HEK293 (cell line): ENCODE results near the gene GIGYF1.
A peak's percentile ranks its signal among the peaks of the same experiment; 100 is the strongest.

Source experiments
- CTCF ChIA-PET: fragments of 350-600 bp; formaldehyde crosslinking; extraction: SDS; loops from one replicate; lab custom pipeline; 2021; ENCODE audit warnings: antibody characterized with exemption; lab: Yijun Ruan, JAX
- POLR2A ChIA-PET: fragments of 300-600 bp; formaldehyde crosslinking; extraction: SDS; loops from one replicate; lab custom pipeline; 2020; ENCODE audit warnings: antibody characterized with exemption, inconsistent platforms; lab: Yijun Ruan, JAX
- H3K27ac ChIP-seq: fragments of 200-500 bp; sonication (Bioruptor generic); 2 replicates; pipeline ENCODE4 v1.5.1; 2014; ENCODE audit warnings: low read depth, low read length, control low read depth, inconsistent platforms; ENCODE audit errors: extremely low read depth
- H3K36me3 ChIP-seq, 2 experiments: fragments of 200-500 bp in 1 of 2; sonication (Bioruptor generic) in 1 of 2; 1 replicate in 1 of 2; 2 replicates in 1 of 2; pipeline ENCODE4 v1.5.1; 2014 to 2017; ENCODE audit warnings: inconsistent platforms in 2 of 2, low read length in 2 of 2; ENCODE audit not compliant: control insufficient read depth in 2 of 2, insufficient read depth in 1 of 2
- H3K4me1 ChIP-seq: fragments of 200-500 bp; sonication (Bioruptor generic); 2 replicates; pipeline ENCODE4 v1.5.1; 2014; ENCODE audit warnings: mild to moderate bottlenecking, low read length, inconsistent platforms; ENCODE audit not compliant: control insufficient read depth, insufficient read depth
- H3K4me3 ChIP-seq: 2 replicates; pipeline ENCODE4 v1.5.1; 2011; ENCODE audit warnings: low read depth, mild to moderate bottlenecking, control low read depth, low read length, moderate library complexity
- H3K9me3 ChIP-seq: fragments of 200-500 bp; sonication (Bioruptor generic); 2 replicates; pipeline ENCODE4 v1.5.1; 2014; ENCODE audit warnings: low read depth, low read length, inconsistent platforms; ENCODE audit not compliant: control insufficient read depth, insufficient read depth
- BCL11B ChIP-seq: fragments of 450-650 bp; formaldehyde crosslinking; IDR thresholded peaks from 2 replicates; pipeline ENCODE4 v1.5.1; 2016; ENCODE audit warnings: low read depth, missing biosample characterization, missing genetic modification characterization
- ELK4 ChIP-seq: IDR thresholded peaks from 2 replicates; pipeline ENCODE4 v1.6.1; 2011; ENCODE audit warnings: mild to moderate bottlenecking, low read depth, low read length, borderline replicate concordance
- GFI1B ChIP-seq: fragments of 450-650 bp; formaldehyde crosslinking; IDR thresholded peaks from 2 replicates; pipeline ENCODE4 v1.5.1; 2016; ENCODE audit warnings: missing biosample characterization, missing genetic modification characterization
- GLIS2 ChIP-seq: fragments of 450-650 bp; formaldehyde crosslinking; IDR thresholded peaks from 2 replicates; pipeline ENCODE4 v1.5.1; 2016; ENCODE audit warnings: missing biosample characterization, missing genetic modification characterization
- HOXC10 ChIP-seq: sonication (generic); formaldehyde crosslinking; IDR thresholded peaks from 2 replicates; pipeline ENCODE4 v1.8.1; 2023; ENCODE audit warnings: mild to moderate bottlenecking, missing genetic modification reagents
- HOXD13 ChIP-seq: sonication (generic); formaldehyde crosslinking; IDR thresholded peaks from 2 replicates; pipeline ENCODE4 v1.8.0; 2022; ENCODE audit warnings: missing genetic modification reagents, borderline replicate concordance
- INSM2 ChIP-seq: fragments of 450-650 bp; formaldehyde crosslinking; IDR thresholded peaks from 2 replicates; pipeline ENCODE4 v1.5.1; 2016; ENCODE audit warnings: missing biosample characterization, missing genetic modification characterization
- KLF9 ChIP-seq: fragments of 450-650 bp; formaldehyde crosslinking; IDR thresholded peaks from 2 replicates; pipeline ENCODE4 v1.5.1; 2016; ENCODE audit warnings: missing biosample characterization, missing genetic modification characterization, low read depth
- SP7 ChIP-seq: fragments of 450-650 bp; formaldehyde crosslinking; IDR thresholded peaks from 2 replicates; pipeline ENCODE4 v1.5.1; 2016; ENCODE audit warnings: missing biosample characterization, missing genetic modification characterization
- ZBTB6 ChIP-seq: fragments of 450-650 bp; formaldehyde crosslinking; IDR thresholded peaks from 2 replicates; pipeline ENCODE4 v1.5.1; 2017; ENCODE audit warnings: missing biosample characterization, missing genetic modification characterization
- ZIC2 ChIP-seq: fragments of 450-650 bp; formaldehyde crosslinking; IDR thresholded peaks from 2 replicates; pipeline ENCODE4 v1.5.1; 2016; ENCODE audit warnings: missing biosample characterization, missing genetic modification characterization
- ZNF146 ChIP-seq: fragments of 450-650 bp; formaldehyde crosslinking; IDR thresholded peaks from 2 replicates; pipeline ENCODE4 v1.5.1; 2016; ENCODE audit warnings: missing biosample characterization, missing genetic modification characterization
- ZNF18 ChIP-seq: fragments of 450-650 bp; formaldehyde crosslinking; IDR thresholded peaks from 2 replicates; pipeline ENCODE4 v1.5.1; 2016; ENCODE audit warnings: missing biosample characterization, missing genetic modification characterization
- ZNF266 ChIP-seq: fragments of 450-650 bp; formaldehyde crosslinking; IDR thresholded peaks from 2 replicates; pipeline ENCODE4 v1.5.1; 2016; ENCODE audit warnings: missing biosample characterization, missing genetic modification characterization, low read depth
- ZNF362 ChIP-seq: fragments of 450-650 bp; formaldehyde crosslinking; IDR thresholded peaks from 2 replicates; pipeline ENCODE4 v1.5.1; 2016; ENCODE audit warnings: missing biosample characterization, missing genetic modification characterization
- ZNF473 ChIP-seq: fragments of 450-650 bp; formaldehyde crosslinking; IDR thresholded peaks from 2 replicates; pipeline ENCODE4 v1.5.1; 2017; ENCODE audit warnings: missing biosample characterization, missing genetic modification characterization
- ZNF544 ChIP-seq: fragments of 450-650 bp; formaldehyde crosslinking; IDR thresholded peaks from 2 replicates; pipeline ENCODE4 v1.5.0; 2017; ENCODE audit warnings: missing biosample characterization, missing genetic modification characterization
- ZNF558 ChIP-seq: fragments of 450-650 bp; formaldehyde crosslinking; IDR thresholded peaks from 2 replicates; pipeline ENCODE4 v1.5.1; 2016; ENCODE audit warnings: missing biosample characterization, missing genetic modification characterization
- ZNF580 ChIP-seq: fragments of 450-650 bp; formaldehyde crosslinking; IDR thresholded peaks from 2 replicates; pipeline ENCODE4 v1.5.1; 2016; ENCODE audit warnings: missing biosample characterization, missing genetic modification characterization
- ZNF639 ChIP-seq: fragments of 450-650 bp; formaldehyde crosslinking; IDR thresholded peaks from 2 replicates; pipeline ENCODE4 v1.5.1; 2016; ENCODE audit warnings: missing biosample characterization, missing genetic modification characterization
- ZNF747 ChIP-seq: fragments of 450-650 bp; formaldehyde crosslinking; IDR thresholded peaks from 2 replicates; pipeline ENCODE4 v1.5.1; 2016; ENCODE audit warnings: missing biosample characterization, missing genetic modification characterization
- ZNF791 ChIP-seq: fragments of 450-650 bp; formaldehyde crosslinking; IDR thresholded peaks from 2 replicates; pipeline ENCODE4 v1.5.1; 2016; ENCODE audit warnings: missing biosample characterization, missing genetic modification characterization

GIGYF1 gene

GRCh38 chr7:100668069-100668449 lies 26.0 kb downstream of the GIGYF1 start:
- Histone ChIP-seq H3K4me3 (no peak overlapping the region), H3K4me1 (no peaks in the 10 kb centered on the region), H3K36me3 (no peaks in the 10 kb centered on the region; a peak in 1 of 3 replicates), H3K27ac (no peak overlapping the region), H3K9me3 (no peaks in the 10 kb centered on the region)
- POLR2A ChIA-PET: no interaction called here
- TF ChIP-seq ZNF146 (tag by site-specific recombination): peak; percentile 67
- TF ChIP-seq ZNF266 (tag by site-specific recombination): no peak
- CTCF ChIA-PET: interaction anchor here (0.6 to 2.0 kb wide), 2 partner anchors 33 to 57 kb away, joined by 5 to 9 read pairs; no protein-coding TSS in a partner anchor

GRCh38 chr7:100667331-100668068 lies 26.6 kb downstream of the GIGYF1 start:
- no peaks in the 10 kb centered on the region for H3K4me1 ChIP-seq
- CTCF ChIA-PET: interaction anchor here (0.6 to 2.0 kb wide), 2 partner anchors 34 to 58 kb away, joined by 5 to 9 read pairs; no protein-coding TSS in a partner anchor
- POLR2A ChIA-PET: no interaction called here
- no peaks in the 10 kb centered on the region for H3K9me3 ChIP-seq
- TF ChIP-seq ELK4 (no peak), ZNF544 (tag by site-specific recombination) (no peak), ZNF791 (tag by site-specific recombination) (no peak), GFI1B (tag by site-specific recombination) (no peak), KLF9 (tag by site-specific recombination) (no peak), ZNF580 (tag by site-specific recombination) (no peak), ZNF473 (tag by site-specific recombination) (no peak), ZNF639 (tag by site-specific recombination) (no peak), INSM2 (tag by site-specific recombination) (no peak), ZIC2 (tag by site-specific recombination) (no peak)
- H3K27ac ChIP-seq: no peak overlapping the region
- H3K36me3 ChIP-seq: no peaks in the 10 kb centered on the region; a peak in 1 of 3 replicates
- no peak overlapping the region for H3K4me3 ChIP-seq

GRCh38 chr7:100665168-100665726 lies 28.8 kb downstream of the GIGYF1 start:
- Histone ChIP-seq H3K4me3 (no peak overlapping the region), H3K36me3 (no peaks in the 10 kb centered on the region; a peak in 1 of 3 replicates), H3K9me3 (no peaks in the 10 kb centered on the region), H3K27ac (no peak overlapping the region), H3K4me1 (no peaks in the 10 kb centered on the region)
- ChIA-PET CTCF (interaction anchor here (0.6 to 1.3 kb wide), 3 partner anchors 33 to 168 kb away, joined by 3 to 4 read pairs (median 3); no protein-coding TSS in a partner anchor), POLR2A (interaction anchor here (1.8 kb wide), 1 partner anchor 8 kb away, joined by 5 read pairs; the partner anchor contains the start of gene GNB2)
- no peak for TF ChIP-seq ZNF18
- TF ChIP-seq BCL11B (tag by site-specific recombination): no peak
- no peak for TF ChIP-seq ZNF747 (tag by site-specific recombination)
- TF ChIP-seq GLIS2 (tag by site-specific recombination): no peak
- no peak for TF ChIP-seq HOXC10
- no peak for TF ChIP-seq ZNF558 (tag by site-specific recombination)
- TF ChIP-seq ZNF362 (tag by site-specific recombination): no peak
- no peak for TF ChIP-seq KLF9 (tag by site-specific recombination)
- no peak for TF ChIP-seq SP7
- no peak for TF ChIP-seq ZBTB6 (tag by site-specific recombination)
- no peak for TF ChIP-seq HOXD13 (CRISPR knock-in tag)
